ENCODE results near the gene ST3GAL3.

ST3GAL3 gene

DNA sequence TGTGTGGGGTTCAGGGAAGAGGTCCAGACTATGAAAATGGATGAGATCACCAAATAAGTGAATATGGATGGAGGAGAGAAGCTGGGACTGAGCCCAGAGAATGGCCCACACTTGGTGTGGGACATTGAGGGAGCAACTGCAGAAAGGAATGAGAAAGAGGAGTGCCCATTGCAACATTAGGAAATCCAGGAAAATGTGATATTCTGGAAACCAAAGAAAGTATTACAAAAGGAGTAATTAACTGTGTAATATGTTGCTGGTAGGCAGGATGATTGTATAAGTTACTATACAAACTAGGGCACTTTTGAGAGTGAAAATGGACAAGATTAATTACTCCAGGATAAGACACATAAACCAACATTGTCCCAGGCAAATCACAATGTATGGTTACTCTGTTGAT, 166.5 kb downstream of the ST3GAL3 start:
- in situ Hi-C loops (cut with MboI; ENCODE audit: low sequenced_read_pairs): no loop called here

DNA sequence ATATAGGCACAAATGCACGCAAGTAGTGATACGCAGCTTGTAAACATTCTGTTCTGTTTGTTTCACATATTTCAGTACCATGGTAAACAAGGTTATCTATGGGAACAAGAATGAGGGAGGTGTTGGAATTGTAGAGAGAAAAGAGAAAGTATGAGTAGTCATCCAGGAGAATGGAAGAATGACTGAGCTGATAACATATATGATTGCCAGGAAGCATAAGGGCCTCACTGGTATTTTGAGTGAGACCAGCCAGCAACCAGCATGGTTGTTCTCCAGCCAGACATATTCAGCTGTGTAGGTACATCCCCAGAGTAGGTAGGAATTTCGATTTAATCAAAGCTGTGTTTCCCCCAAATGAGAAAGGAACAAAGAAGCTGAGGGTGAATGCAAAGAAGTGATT, 167.4 kb downstream of the ST3GAL3 start:
- in situ Hi-C loops (cut with MboI; ENCODE audit: low sequenced_read_pairs): no loop called here

GRCh38 chr1:43875331-43875730, 168.0 kb downstream of the ST3GAL3 start:
- in situ Hi-C loops (cut with MboI; ENCODE audit: low sequenced_read_pairs): no loop called here

DNA sequence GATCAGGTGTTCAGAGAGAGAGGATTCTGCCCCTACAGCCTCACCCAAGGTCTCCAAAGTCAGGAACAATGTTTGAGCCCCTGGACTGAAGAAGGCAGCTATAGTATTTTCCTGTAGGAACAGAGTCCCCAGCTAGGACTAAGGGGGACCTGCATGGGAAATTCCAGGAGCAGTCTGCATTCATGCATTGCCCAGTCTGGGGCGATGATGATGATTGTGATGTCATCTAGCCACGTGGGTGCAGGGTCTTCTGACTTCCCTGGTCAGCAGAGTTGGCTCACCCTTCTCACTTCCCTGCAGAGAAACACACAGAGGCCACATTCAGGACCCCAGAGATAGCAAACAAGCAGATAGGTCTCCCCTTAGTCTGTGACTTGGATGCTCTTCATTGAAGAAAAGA, 169.8 kb downstream of the ST3GAL3 start:
- in situ Hi-C loops (cut with MboI; ENCODE audit: low sequenced_read_pairs): no loop called here

GRCh38 chr1:43878440-43878839, 171.1 kb downstream of the ST3GAL3 start:
- in situ Hi-C loops (cut with MboI; ENCODE audit: low sequenced_read_pairs): no loop called here

GRCh38 chr1:43878854-43879253, 171.5 kb downstream of the ST3GAL3 start:
- in situ Hi-C loops (cut with MboI; ENCODE audit: low sequenced_read_pairs): no loop called here

DNA sequence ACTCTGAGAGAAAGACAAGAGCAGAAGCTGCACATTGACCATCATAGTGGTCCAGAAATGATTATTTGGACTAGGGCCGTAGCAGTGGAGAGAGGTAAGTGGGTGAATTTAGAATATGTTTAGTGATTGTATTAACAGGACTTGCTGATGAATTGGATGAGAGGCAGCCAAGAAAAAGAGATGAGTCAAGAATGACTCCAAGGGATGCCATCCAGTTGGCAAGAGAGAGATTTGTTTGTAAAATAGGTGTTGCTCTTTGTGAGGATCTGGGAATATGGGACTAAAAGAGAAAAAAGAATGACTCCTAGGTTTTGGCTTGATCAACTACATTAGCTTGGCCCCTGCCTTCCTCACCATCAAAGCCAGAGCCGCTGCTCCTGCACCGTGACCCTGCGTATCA, 172.1 kb downstream of the ST3GAL3 start:
- in situ Hi-C loops (cut with MboI; ENCODE audit: low sequenced_read_pairs): no loop called here

- in situ Hi-C loops (cut with MboI; ENCODE audit: low sequenced_read_pairs): no loop called here
Measured at GRCh38 chr1:43879996-43880395, 172.7 kb downstream of the ST3GAL3 start.

DNA sequence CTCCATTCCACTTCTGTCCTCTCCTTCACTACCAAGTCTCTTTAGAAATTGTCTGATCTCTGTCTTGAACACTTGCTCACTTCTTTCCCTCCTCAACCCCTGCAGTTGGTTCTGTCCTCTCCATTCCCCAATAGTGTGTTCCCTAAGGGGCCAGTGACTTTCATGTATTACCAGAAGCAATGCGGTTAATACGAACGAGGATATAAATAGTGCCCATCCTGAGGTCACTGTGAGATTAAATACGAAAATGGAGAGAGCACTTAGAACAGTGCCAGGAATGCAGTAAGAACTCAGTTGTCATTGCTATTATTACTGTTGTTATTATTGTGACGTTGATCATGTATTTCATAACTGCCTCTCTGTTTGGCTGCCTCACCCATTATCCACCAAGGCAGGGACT, 173.3 kb downstream of the ST3GAL3 start:
- in situ Hi-C loops (cut with MboI; ENCODE audit: low sequenced_read_pairs): no loop called here

DNA sequence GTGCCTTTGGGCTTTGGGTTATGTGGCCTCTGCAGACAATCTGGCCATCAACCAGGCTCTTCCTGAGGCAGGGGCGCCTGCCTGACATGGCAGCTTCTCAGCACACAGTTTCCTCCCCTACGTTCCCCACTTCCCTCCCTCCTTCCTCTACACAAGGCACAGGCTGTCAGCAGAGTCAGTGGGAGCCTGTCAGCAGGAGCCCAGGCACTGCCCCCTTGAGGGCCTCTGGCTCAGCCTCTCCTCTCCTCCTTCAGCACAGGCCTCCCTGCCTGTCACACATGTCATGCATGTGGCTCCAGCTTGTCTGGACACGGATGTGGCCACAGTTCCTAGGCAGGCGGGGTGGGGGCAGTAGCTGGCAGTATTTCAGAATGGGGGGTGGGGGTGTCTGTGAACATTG, 174.1 kb downstream of the ST3GAL3 start:
- in situ Hi-C loops (cut with MboI; ENCODE audit: low sequenced_read_pairs): no loop called here

DNA sequence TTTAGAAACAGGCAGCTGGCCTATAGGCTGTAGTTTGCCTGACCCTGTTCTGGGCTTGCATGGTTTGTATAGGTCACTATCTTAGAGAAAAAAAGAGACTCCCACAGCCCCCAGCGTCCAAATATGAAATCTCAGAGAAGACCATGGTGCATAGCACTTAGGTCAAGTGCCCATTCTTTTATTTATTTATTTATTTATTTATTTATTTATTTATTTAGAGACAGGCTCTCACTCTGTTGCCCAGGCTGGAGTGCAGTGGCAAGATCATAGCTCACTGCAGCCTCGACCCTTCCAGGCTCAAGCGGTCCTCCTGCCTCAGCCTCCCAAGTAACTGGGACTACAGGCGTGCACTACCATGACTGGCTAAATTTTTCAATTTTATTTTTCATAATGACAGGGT, 175.4 kb downstream of the ST3GAL3 start:
- in situ Hi-C loops (cut with MboI; ENCODE audit: low sequenced_read_pairs): no loop called here

- in situ Hi-C loops (cut with MboI; ENCODE audit: low sequenced_read_pairs): no loop called here
Measured at GRCh38 chr1:43883321-43883720, 176.0 kb downstream of the ST3GAL3 start.

- in situ Hi-C loops (cut with MboI; ENCODE audit: low sequenced_read_pairs): no loop called here
Measured at GRCh38 chr1:43885279-43885801, 178.0 kb downstream of the ST3GAL3 start.

GRCh38 chr1:43887748-43888147, 180.4 kb downstream of the ST3GAL3 start:
- in situ Hi-C loops (cut with MboI; ENCODE audit: low sequenced_read_pairs): no loop called here

GRCh38 chr1:43890815-43891214, 183.5 kb downstream of the ST3GAL3 start:
- in situ Hi-C loops (cut with MboI; ENCODE audit: low sequenced_read_pairs): no loop called here

GRCh38 chr1:43893006-43893405, 185.7 kb downstream of the ST3GAL3 start:
- in situ Hi-C loops (cut with MboI; ENCODE audit: low sequenced_read_pairs): no loop called here

- in situ Hi-C loops (cut with MboI; ENCODE audit: low sequenced_read_pairs): no loop called here
Measured at GRCh38 chr1:43898981-43899380, 191.6 kb downstream of the ST3GAL3 start.

DNA sequence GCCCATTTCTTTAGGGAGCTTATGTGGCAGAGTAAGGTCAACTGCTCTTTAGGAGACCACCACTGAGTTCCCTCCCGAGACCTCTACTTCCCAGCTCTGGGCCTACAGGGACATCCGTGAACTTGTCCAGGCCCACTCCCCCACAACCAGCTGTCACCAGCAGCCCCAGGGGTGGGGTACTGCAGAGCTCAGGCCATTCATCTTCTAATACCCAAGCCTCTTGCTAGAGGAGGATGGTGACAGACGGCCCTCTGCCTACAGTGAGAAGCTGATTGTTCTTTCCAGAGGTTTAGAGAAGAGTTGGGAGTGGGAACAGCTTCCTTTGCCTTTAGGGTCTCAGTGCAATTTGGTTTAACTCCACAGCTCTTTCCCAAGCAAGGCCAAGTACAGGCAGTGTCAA, 193.1 kb downstream of the ST3GAL3 start:
- in situ Hi-C loops (cut with MboI; ENCODE audit: low sequenced_read_pairs): no loop called here

GRCh38 chr1:43901196-43901961, 194.0 kb downstream of the ST3GAL3 start:
- in situ Hi-C loops (cut with MboI; ENCODE audit: low sequenced_read_pairs): no loop called here

DNA sequence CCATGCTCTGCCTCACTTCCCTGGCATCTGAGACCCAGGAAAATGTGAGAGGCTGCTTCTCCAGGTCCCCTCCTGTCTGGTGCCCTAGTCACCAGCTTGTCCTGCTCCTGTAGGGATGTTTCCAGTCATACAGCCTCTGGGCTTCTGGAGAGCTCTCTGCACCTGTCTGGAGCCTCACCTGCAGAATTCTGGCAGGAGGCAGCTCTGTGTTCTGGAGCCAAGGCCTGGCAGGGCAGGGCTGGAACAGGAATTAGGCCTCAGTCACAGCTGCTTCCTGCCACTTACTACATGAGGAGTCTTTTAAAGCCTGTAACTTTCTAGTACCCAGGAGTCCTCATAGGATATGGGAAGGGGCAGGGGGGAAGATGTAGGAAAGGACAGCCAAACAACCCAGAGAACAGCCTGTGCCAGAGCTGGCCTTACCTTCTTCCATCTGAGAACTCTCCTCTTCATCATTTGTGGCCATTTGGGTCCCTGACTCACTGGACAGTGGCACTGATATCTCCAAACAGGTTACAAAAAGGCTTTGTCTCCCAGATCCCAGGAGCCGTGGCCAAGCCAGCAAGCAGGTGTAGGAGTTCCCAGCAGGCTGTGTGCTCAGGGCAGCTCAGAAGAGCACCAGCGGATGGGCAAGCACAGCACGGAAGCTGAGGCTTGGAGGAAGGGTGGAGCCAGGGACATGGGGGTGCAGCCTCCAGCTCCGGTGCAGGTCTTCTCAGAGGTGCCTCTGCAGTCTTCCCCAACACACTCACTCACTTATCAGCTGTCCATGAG, 194.9 kb downstream of the ST3GAL3 start:
- in situ Hi-C loops (cut with MboI; ENCODE audit: low sequenced_read_pairs): no loop called here

GRCh38 chr1:43904660-43905551, 197.6 kb downstream of the ST3GAL3 start:
- in situ Hi-C loops (cut with MboI; ENCODE audit: low sequenced_read_pairs): no loop called here
